VCaP (cell line): ENCODE results near the gene BTBD17.

Experiments
- H3K27ac ChIP-seq: fragments of 450-650 bp; 2 replicates; pipeline ENCODE4 v1.5.1; 2017
- CTCF ChIP-seq: fragments of 450-650 bp; conservative IDR thresholded peaks from 2 replicates; pipeline ENCODE4 v1.5.1; 2017; ENCODE audit warnings: mild to moderate bottlenecking, moderate library complexity

The BTBD17 gene

DNA sequence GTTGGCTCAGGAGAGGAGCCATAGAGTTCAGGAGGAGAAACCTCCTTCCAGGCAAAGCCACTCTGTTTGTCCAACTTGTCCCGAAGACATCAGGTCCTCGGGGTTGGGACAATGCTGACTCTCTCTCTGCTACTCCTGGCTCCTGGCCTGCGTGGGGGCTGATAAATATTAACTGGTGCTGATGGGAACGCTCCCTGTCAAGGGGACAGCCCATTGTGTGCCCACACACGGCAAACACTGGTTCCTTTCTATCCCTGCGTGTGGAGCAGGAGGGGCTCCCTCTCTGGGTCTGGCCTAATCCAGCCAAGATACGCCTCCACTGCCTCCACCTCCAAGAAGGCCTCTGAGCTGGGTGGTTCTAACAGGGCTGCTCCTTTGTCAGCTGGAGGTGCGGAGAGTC, 31.2 kb downstream of the BTBD17 start:
- no peak for TF ChIP-seq CTCF
- H3K27ac ChIP-seq: no peak overlapping the region

GRCh38 chr17:74329378-74329777, 32.3 kb downstream of the BTBD17 start:
- no peak for TF ChIP-seq CTCF
- no peak overlapping the region for H3K27ac ChIP-seq

DNA sequence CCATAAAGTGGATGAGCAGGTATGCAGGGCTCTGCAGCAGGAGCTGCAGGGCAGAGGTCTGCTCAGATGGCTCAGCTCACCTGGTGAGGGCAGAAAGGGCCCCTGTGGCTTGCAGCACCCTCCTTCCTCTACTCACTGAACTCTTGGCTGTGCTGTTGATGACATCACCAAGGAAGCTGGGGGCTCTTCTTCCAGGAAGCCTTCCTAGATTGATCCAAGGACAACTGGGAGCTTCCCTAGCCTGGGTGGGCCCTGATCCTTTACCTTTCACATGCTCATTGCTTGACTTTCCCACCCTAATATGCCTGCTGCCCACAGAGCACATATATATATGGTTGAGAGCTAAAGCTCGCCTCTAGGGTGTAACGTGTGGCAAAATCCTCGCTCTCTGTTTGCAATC, 33.2 kb downstream of the BTBD17 start:
- no peak for TF ChIP-seq CTCF
- no peak overlapping the region for H3K27ac ChIP-seq

DNA sequence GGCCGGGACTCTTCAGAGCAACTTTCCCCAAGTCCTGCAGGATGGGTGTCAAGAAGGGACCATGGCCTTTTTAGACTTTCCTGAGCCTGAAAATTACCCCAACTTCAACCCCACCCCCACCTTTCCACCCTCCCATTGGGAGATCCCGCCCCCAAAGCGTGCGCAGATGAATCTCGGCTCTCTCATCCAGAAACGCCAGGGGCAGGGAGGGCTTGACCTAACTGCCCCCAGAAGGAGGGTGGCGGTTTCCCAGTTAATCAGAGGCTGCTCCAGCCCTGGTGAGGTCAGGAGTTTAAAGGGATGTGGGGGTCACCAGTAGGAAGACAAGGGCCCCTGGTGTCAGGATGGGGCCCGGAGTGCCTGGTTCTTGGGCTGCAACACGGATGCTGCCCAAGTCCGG, 35.2 kb downstream of the BTBD17 start:
- H3K27ac ChIP-seq: no peak overlapping the region
- TF ChIP-seq CTCF: no peak

- no peak within 1 kb of the TSS for H3K27ac ChIP-seq
- TF ChIP-seq CTCF: no peak
Measured at GRCh38 chr17:74325743-74326379, 35.8 kb downstream of the BTBD17 start, which contains the start of gene KIF19. Gene KIF19, plus strand, starts transcription at chr17:74326226. Its CDS starts 124 bp downstream, at chr17:74326350.

DNA sequence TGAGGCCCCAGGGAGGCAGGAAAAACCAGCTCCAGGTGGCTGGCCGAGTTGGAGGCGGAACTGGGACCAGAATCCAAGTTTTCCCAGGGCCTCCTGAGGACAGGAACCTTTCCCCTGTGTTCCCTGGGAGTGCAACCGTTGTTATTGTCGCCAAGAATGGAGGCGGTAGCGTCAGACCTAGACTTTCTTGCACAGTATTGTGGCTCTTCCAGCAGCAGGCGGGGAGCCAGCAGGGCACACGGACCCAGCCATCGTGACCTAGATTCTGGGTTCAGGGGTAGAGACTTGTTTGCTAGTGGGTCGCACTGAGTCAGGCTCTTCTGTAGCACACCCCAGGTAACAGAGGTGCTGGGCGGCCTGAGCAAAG, 36.3 kb downstream of the BTBD17 start:
- no peak overlapping the region for H3K27ac ChIP-seq
- no peak for TF ChIP-seq CTCF

GRCh38 chr17:74324521-74324920, 37.1 kb downstream of the BTBD17 start:
- H3K27ac ChIP-seq: no peak overlapping the region
- TF ChIP-seq CTCF: no peak
